CD14-positive monocyte (primary cell): ENCODE measurements around the gene ZNF599. TPM values are rescaled to one million over a fixed set of nuclear protein-coding genes. Genes with fewer than 3 reads are reported as not detected.

Source experiments
- DNase-seq, 3 donors: peaks; one replicate each; pipeline ENCODE4 v3.0.0-alpha.2; 2011 to 2022
- H2AFZ ChIP-seq: 2 replicates; pipeline ENCODE4 v1.6.0; 2012; ENCODE audit warnings: mild to moderate bottlenecking, low read depth, low read length, inconsistent platforms; ENCODE audit not compliant: insufficient read depth, poor library complexity, severe bottlenecking
- H3K27ac ChIP-seq, 2 donors: 1 replicate in 1 of 2; 2 replicates in 1 of 2; pipeline ENCODE4 v1.5.1; 2012 to 2013; ENCODE audit warnings: low read length in 2 of 2, control low read depth in 1 of 2, inconsistent platforms in 1 of 2, low read depth in 1 of 2, mild to moderate bottlenecking in 1 of 2
- H3K27me3 ChIP-seq, 2 donors: one replicate each; pipeline versions ENCODE4 v1.6.0 to v1.6.1; 2011 to 2013; ENCODE audit warnings: low read length in 2 of 2; ENCODE audit not compliant: control insufficient read depth in 2 of 2, insufficient read depth in 2 of 2
- H3K36me3 ChIP-seq, 2 donors: replicated peaks in 1 of 2; 1 replicate in 1 of 2; 2 replicates in 1 of 2; pipeline versions ENCODE4 v1.5.1 to v1.6.1; 2012 to 2013; ENCODE audit warnings: low read length in 2 of 2, control low read depth in 1 of 2, inconsistent platforms in 1 of 2, mild to moderate bottlenecking in 1 of 2; ENCODE audit not compliant: insufficient read depth in 2 of 2, control insufficient read depth in 1 of 2
- H3K4me1 ChIP-seq, 2 donors: 1 replicate in 1 of 2; 2 replicates in 1 of 2; pipeline versions ENCODE4 v1.5.1 to v1.6.1; 2012 to 2013; ENCODE audit warnings: low read length in 2 of 2, control low read depth in 1 of 2, inconsistent platforms in 1 of 2, mild to moderate bottlenecking in 1 of 2, moderate library complexity in 1 of 2; ENCODE audit not compliant: insufficient read depth in 2 of 2, control insufficient read depth in 1 of 2
- H3K4me2 ChIP-seq: replicated peaks from 2 replicates; pipeline ENCODE3; 2012; ENCODE audit warnings: low read length, moderate library complexity, mild to moderate bottlenecking; ENCODE audit not compliant: poor library complexity, severe bottlenecking; ENCODE audit errors: extremely low read depth
- H3K4me3 ChIP-seq, 3 experiments: fragments of 200-600 bp in 1 of 3; sonication (generic) in 1 of 3; replicated peaks in 1 of 3; 1 replicate in 2 of 3; 2 replicates in 1 of 3; pipeline ENCODE4 v1.5.1; 2011 to 2013; ENCODE audit warnings: low read length in 3 of 3, mild to moderate bottlenecking in 3 of 3, control low read depth in 2 of 3, low read depth in 2 of 3, inconsistent platforms in 1 of 3, moderate library complexity in 1 of 3
- H3K79me2 ChIP-seq: 2 replicates; pipeline ENCODE4 v1.6.0; 2012; ENCODE audit warnings: mild to moderate bottlenecking, control low read depth, inconsistent platforms, low read length, moderate library complexity; ENCODE audit not compliant: insufficient read depth
- H3K9ac ChIP-seq: 2 replicates; pipeline ENCODE4 v1.6.0; 2017; ENCODE audit warnings: low read length, mild to moderate bottlenecking; ENCODE audit not compliant: insufficient read depth, poor library complexity, severe bottlenecking
- H3K9me3 ChIP-seq, 2 donors: replicated peaks in 1 of 2; 1 replicate in 1 of 2; 2 replicates in 1 of 2; pipeline versions ENCODE4 v1.5.1 to v1.6.1; 2012 to 2013; ENCODE audit warnings: low read length in 2 of 2, control low read depth in 1 of 2; ENCODE audit not compliant: control insufficient read depth in 1 of 2, insufficient read depth in 1 of 2
- H4K20me1 ChIP-seq: 2 replicates; pipeline ENCODE4 v1.6.0; 2012; ENCODE audit warnings: mild to moderate bottlenecking, low read length, control low read depth, moderate library complexity; ENCODE audit not compliant: insufficient read depth
- H3K27ac Mint-ChIP-seq, 7 donors: one replicate each; pipeline ENCODE4 v1.8.0; 2020; ENCODE audit warnings: mild to moderate bottlenecking in 7 of 7, mixed read lengths in 7 of 7, moderate library complexity in 6 of 7, inconsistent platforms in 2 of 7
- H3K27me3 Mint-ChIP-seq, 3 donors: one replicate each; pipeline ENCODE4 v1.8.0; 2021 to 2022; ENCODE audit warnings: low read depth in 3 of 3, mild to moderate bottlenecking in 3 of 3, mixed read lengths in 3 of 3, moderate library complexity in 3 of 3, inconsistent platforms in 1 of 3
- H3K36me3 Mint-ChIP-seq, 2 donors: one replicate each; pipeline ENCODE4 v1.8.0; 2020; ENCODE audit warnings: mixed read lengths in 2 of 2, inconsistent platforms in 1 of 2, mild to moderate bottlenecking in 1 of 2
- H3K4me1 Mint-ChIP-seq: one replicate; pipeline ENCODE4 v1.8.0; 2020; ENCODE audit warnings: mild to moderate bottlenecking, mixed read lengths
- H3K4me3 Mint-ChIP-seq, 2 donors: one replicate each; pipeline ENCODE4 v1.8.0; 2020; ENCODE audit warnings: mild to moderate bottlenecking in 2 of 2, mixed read lengths in 2 of 2, moderate library complexity in 1 of 2
- H3K9me3 Mint-ChIP-seq, 7 donors: one replicate each; pipeline ENCODE4 v1.8.0; 2020 to 2022; ENCODE audit warnings: mixed read lengths in 7 of 7, mild to moderate bottlenecking in 6 of 7, moderate library complexity in 6 of 7, inconsistent platforms in 2 of 7
- WGBS: methylation state at CpG from one replicate; pipeline ENCODE4 v1.1.5; 2013; ENCODE audit warnings: missing lambda C conversion rate; ENCODE audit not compliant: insufficient coverage; 5-methylcytosine and 5-hydroxymethylcytosine counted together
- intact Hi-C, 2 donors: fragments of 100-400 bp; cut with micrococcal nuclease; formaldehyde crosslinking; loops; one replicate each; pipeline versions ENCODE4 v1.15.0 to v1.15.1; 2023
- polyA plus RNA-seq, 3 donors: library from polyadenylated mRNA; depleted of rRNA in 1 of 3; unstranded in 2 of 3; stranded (reverse) in 1 of 3; fragments of 300-500 nt in 2 of 3; fragments of >200 nt in 1 of 3; fragmentation: Illumina TruSeq in 2 of 3; gene quantifications; 1 replicate in 2 of 3; 2 replicates in 1 of 3; pipeline ENCODE4 v1.2.3, GENCODE V29; 2012 to 2021
- TF ChIP-seq, protein P1 (sequence below): fragments of 200-600 bp; IDR thresholded peaks from one replicate; pipeline ENCODE4 v1.8.0; 2022; ENCODE audit warnings: antibody characterized with exemption, mild to moderate bottlenecking

ZNF599 gene
- polyA plus RNA-seq, 3 donors, result 0.85 to 0.99 (median 0.91) TPM

DNA sequence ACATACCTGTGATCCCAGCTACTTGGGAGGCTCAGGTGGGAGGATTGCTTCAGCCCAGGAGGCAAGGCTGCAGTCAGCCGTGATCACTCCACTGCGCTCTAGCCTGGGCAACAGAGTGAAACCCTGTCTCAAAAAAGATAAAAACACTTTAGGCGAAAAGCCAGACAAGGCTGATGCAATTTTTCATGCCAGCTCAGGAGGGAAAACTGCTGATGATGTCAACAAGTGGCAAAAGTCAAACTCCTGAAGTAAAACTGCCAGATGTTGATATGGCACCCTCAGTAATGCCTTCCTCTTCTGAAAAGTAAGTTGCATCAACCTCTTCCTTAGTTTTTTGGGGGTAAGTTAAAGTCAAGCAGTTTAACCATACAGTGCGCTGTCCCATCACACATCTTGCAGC lies 15.6 kb downstream of the ZNF599 start:
- no peak overlapping the region for H3K4me3 ChIP-seq
- peaks cover 34 to 90% (median 83%) of the 10 kb centered on the region in 7 donors for H3K9me3 Mint-ChIP-seq

DNA sequence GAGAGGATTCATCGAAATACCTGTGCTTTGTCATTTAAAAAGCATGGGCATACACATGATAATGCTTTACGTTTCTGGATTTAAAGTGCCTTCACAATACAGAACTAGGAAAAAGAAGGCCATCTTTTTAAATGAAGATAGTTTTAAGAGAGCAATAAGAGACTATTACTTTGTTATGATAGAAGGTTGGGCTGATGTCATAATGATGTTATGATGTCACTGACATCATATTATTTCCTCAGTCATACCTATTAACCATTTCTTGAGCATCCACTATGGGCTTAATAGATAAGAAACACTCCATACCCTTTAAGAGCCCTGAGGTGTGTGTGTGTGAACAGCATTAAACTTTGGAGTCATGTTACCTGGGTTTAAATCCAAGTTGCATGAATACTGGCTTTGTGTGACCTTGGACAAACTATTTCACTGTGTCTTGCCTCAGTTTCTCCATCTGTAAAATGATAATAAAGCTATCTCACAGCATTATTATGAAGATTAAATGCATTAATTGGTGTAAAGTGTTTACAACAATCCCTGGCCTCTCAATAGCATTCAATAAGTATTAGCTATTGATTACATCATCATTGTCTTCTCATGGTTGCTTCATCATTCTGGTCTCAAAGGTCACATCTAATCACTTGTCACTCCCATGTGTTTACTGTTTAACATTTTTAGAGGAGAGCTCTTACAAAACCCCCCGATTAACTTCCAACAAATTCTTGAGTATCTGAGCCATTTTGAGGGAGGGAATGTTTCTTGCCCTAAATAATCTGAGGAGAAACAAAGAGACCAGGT lies 27.9 kb downstream of the ZNF599 start:
- Histone ChIP-seq H2AFZ (no peak overlapping the region), H3K79me2 (no peaks in the 10 kb centered on the region), H3K27ac (no peak overlapping the region), H3K4me3 (no peak overlapping the region), H3K9ac (no peak overlapping the region), H3K4me1 (no peaks in the 10 kb centered on the region), H4K20me1 (no peaks in the 10 kb centered on the region), H3K9me3 (peaks cover 36 to 100% of the 10 kb centered on the region in 2 donors), H3K27me3 (no peaks in the 10 kb centered on the region), H3K36me3 (peaks cover 2 to 12% of the 10 kb centered on the region in 2 donors), H3K4me2 (no peak overlapping the region)
- no peaks in the 10 kb centered on the region for H3K4me1 Mint-ChIP-seq
- H3K27me3 Mint-ChIP-seq, result peaks cover 0 to 2% (median 0%) of the 10 kb centered on the region in 3 donors
- peaks cover 9 to 10% of the 10 kb centered on the region in 2 donors for H3K36me3 Mint-ChIP-seq
- WGBS, result no CpG with 5 or more reads among the region's 3 CpGs
- no peak for DNase-seq
- no peak overlapping the region for H3K27ac Mint-ChIP-seq
- H3K4me3 Mint-ChIP-seq, result no peak overlapping the region
- intact Hi-C loops, result no loop called here
- H3K9me3 Mint-ChIP-seq, result peaks cover 38 to 89% (median 74%) of the 10 kb centered on the region in 7 donors
- TF ChIP-seq, protein P1, sequence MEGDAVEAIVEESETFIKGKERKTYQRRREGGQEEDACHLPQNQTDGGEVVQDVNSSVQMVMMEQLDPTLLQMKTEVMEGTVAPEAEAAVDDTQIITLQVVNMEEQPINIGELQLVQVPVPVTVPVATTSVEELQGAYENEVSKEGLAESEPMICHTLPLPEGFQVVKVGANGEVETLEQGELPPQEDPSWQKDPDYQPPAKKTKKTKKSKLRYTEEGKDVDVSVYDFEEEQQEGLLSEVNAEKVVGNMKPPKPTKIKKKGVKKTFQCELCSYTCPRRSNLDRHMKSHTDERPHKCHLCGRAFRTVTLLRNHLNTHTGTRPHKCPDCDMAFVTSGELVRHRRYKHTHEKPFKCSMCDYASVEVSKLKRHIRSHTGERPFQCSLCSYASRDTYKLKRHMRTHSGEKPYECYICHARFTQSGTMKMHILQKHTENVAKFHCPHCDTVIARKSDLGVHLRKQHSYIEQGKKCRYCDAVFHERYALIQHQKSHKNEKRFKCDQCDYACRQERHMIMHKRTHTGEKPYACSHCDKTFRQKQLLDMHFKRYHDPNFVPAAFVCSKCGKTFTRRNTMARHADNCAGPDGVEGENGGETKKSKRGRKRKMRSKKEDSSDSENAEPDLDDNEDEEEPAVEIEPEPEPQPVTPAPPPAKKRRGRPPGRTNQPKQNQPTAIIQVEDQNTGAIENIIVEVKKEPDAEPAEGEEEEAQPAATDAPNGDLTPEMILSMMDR, result no peak

More for the DNA sequence above, 15.6 kb downstream of the ZNF599 start:
- Histone ChIP-seq H3K79me2 (no peaks in the 10 kb centered on the region), H4K20me1 (no peaks in the 10 kb centered on the region), H3K36me3 (no peaks in the 10 kb centered on the region), H2AFZ (no peak overlapping the region), H3K27me3 (no peaks in the 10 kb centered on the region), H3K4me2 (no peak overlapping the region), H3K27ac (no peak overlapping the region), H3K9me3 (peaks cover 54 to 95% of the 10 kb centered on the region in 2 donors), H3K4me1 (no peaks in the 10 kb centered on the region), H3K9ac (no peak overlapping the region)
- TF ChIP-seq, protein P1, result no peak
- H3K4me1 Mint-ChIP-seq, result no peaks in the 10 kb centered on the region
- WGBS, result 100% methylated on average over 2 of the region's 4 CpGs
- H3K4me3 Mint-ChIP-seq, result no peak overlapping the region
- peaks cover 0 to 4% of the 10 kb centered on the region in 2 donors for H3K36me3 Mint-ChIP-seq
- intact Hi-C loops, result no loop called here
- no peak for DNase-seq
- peaks cover 0 to 2% (median 0%) of the 10 kb centered on the region in 3 donors for H3K27me3 Mint-ChIP-seq
- no peak overlapping the region for H3K27ac Mint-ChIP-seq
